ENCODE measurements around the gene FTO.
A peak's percentile ranks its signal among the peaks of the same experiment; 100 is the strongest.

Gene FTO

DNA sequence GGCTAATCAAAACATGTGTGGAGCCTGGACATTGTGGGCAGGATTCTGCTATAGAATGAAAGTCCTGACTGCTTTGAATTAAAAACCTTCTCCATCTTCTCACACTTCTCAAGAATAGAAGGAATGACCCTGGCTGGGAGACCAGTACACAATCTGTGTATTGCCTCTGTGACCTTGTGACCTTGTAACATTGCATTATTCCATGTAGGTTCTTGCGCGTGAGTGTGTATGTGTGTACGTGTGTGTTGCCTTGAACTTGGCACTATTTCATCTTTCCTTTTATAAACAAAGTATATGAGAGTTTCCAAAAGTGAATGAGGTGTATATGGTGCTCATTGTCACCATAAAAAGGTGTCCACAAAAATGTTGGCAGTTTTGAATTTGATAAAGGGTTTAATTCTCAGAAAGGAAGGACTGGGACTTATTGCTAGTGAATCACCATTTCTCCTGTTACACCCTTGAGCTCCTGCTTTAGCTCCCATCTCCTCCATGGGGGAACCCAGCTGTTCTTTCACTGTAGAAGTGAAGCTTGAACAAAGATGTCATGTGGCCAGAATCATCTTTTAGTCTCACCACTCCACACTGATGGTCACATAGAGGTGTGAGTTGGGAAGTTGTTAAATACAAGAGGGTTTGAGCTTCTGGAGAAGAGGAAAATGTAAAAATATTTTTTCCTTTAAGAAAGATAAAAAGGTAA, 244.9 kb downstream of the FTO start:
- TF ChIP-seq GATA2 (IDR thresholded peaks at IDR 0.05; ENCODE audit: low read depth, low read length) (no peak), GATA3 (IDR thresholded peaks at IDR 0.05; ENCODE audit: low read depth, low read length) (no peak)

- TF ChIP-seq GATA3 (IDR thresholded peaks at IDR 0.05; ENCODE audit: low read depth, low read length) (no peak), GATA2 (IDR thresholded peaks at IDR 0.05; ENCODE audit: low read depth, low read length) (no peak)
These were observed 245.9 kb downstream of the FTO start for GRCh38 chr16:53949715-53950410.

GRCh38 chr16:53950677-53951076, 246.7 kb downstream of the FTO start:
- TF ChIP-seq GATA2 (IDR thresholded peaks at IDR 0.05; ENCODE audit: low read depth, low read length) = no peak
- TF ChIP-seq GATA3 (IDR thresholded peaks at IDR 0.05; ENCODE audit: low read depth, low read length) = no peak

DNA sequence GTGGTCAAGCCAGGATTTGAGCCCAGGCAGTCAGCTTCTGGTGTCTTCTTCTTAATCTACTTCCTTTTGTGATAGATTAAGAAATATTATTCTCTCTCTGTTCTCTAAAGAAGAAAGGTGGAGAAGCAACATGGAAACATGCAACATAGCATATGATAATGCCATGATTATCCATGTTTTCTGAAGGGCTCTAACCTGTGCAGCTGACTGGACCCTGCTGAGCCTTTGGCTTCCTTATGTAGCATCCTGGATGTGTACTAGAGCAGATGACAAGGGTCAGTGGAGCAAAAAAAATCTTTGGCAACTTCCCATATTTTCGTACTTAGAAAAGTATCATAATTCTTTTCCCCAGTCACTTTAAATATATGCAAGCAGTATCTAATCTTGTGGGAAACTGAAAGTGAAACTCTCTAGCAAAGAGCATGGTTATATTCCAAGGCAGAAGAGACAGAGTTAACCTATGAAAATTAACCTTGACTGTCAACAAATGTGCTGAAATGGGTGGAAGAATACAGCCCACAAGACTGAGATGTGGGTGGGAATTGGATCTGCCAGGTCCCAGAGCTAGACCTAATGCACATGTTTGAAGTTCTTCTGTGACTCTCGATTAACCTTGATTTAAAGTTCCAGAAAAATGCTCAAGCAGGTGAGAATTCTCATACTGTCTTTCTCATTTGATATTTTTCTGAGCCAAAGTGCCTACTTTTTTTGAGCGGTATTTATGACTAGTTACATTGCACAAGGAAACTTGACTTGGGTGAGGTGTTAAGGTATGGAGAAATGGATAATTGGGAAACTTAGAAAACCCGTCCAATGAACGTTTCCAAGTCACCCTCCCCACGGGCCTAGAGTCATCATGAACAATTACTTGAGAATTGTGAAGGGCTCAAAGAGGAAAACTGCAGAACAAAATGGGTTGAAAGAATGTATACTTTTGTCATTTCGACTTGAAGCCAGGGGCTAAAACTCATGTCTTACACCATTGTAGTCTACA, 248.6 kb downstream of the FTO start:
- no peak for TF ChIP-seq GATA2 (IDR thresholded peaks at IDR 0.05; ENCODE audit: low read depth, low read length)
- TF ChIP-seq GATA3 (IDR thresholded peaks at IDR 0.05; ENCODE audit: low read depth, low read length) = no peak

- TF ChIP-seq GATA3 (IDR thresholded peaks at IDR 0.05; ENCODE audit: low read depth, low read length) (no peak), GATA2 (IDR thresholded peaks at IDR 0.05; ENCODE audit: low read depth, low read length) (no peak)
These were observed 249.4 kb downstream of the FTO start for GRCh38 chr16:53953336-53953735.

DNA sequence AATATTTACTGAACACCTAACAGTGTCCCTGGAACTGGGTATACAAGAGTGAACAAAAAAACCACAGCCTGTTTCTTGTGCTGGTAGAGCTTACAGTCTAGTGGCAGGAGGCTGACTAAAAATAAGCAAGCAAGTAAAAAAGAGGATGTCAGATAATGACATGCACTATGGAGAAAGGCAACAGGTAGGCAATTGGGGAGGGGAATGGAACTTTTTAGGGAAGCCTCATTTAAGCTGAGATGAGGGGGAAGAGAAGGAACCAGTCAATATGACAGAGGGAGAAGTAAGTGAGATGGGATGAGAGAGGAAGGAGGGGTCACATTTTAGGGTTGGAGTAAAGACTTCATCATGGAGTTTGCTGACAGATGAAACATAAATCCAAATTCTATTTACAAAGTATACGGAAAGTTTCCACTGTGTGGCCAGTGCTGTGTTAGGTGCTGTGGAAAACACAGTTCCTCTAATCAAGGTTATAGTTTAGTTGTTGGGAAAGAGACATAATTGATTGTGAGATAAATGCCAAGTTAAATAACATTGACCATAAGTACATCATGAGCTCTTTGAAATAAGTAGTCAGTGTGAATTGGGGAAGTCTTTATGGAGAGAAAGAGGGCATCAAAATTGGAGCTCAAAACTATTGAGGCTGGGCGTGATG, 251.4 kb downstream of the FTO start:
- TF ChIP-seq GATA2 (IDR thresholded peaks at IDR 0.05; ENCODE audit: low read depth, low read length) (no peak), GATA3 (IDR thresholded peaks at IDR 0.05; ENCODE audit: low read depth, low read length) (no peak)

DNA sequence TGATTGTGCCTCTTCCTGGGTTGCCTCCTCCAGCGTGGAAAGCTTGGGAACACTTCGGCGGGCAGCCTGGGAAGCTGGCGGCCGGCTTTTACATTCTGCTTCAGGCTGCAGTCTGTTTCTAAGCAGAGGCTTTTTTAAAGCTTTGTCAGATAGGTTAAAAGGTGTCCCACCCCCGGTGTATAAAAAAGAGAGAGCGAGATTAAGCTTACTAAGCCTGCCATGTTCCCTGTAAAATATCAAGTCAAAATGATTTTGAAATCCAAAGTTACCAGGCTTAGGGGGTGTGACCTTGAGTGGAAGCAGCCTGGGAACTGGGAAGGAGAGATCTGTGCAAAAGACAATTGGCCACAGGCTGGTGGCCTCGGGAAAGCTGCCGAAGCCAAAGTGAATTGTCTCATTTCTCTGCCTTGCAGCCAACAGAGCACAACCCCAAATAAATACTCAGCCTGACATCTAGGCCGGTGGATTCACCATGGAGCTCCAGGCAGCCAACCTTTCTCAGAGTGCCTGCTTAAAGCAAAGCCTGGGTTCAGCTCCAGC, 254.5 kb downstream of the FTO start:
- TF ChIP-seq GATA2 (IDR thresholded peaks at IDR 0.05; ENCODE audit: low read depth, low read length) = no peak
- no peak for TF ChIP-seq GATA3 (IDR thresholded peaks at IDR 0.05; ENCODE audit: low read depth, low read length)

DNA sequence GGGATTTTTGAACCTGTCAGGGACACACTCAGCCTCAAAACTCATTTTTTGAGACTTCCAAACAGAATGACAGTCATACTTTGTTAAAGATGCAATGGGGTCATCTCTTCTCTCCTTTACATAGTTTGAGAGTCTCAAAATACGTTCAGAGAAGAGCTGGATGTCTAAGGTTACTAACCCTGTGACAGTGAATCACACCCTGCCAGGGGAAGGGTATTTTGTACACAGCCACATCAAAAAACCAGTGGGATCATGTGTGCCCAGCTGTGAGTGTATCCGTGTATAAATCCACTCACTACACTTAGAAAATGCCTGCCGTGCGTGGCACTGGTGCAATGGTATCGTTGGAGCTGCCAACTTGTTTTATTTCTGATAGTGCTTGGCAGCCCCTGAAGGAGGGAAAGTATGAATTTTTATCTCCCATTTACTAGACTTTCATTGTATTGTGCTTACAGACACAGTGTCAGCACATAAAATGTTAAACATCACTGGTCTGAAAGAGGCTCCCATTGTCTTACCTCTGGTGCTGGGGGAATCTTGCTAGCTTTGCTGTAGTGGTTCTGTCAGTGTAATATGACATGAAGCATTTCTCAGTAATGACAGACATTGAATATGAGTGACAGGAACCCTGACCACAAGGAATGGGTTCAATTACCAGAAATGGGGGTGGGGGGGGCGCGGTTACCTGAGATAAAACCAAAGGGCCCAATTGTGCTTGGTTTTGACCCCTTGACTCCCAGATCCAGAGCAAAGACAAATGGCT, 256.3 kb downstream of the FTO start:
- TF ChIP-seq GATA3 (IDR thresholded peaks at IDR 0.05; ENCODE audit: low read depth, low read length) (no peak), GATA2 (IDR thresholded peaks at IDR 0.05; ENCODE audit: low read depth, low read length) (no peak)

DNA sequence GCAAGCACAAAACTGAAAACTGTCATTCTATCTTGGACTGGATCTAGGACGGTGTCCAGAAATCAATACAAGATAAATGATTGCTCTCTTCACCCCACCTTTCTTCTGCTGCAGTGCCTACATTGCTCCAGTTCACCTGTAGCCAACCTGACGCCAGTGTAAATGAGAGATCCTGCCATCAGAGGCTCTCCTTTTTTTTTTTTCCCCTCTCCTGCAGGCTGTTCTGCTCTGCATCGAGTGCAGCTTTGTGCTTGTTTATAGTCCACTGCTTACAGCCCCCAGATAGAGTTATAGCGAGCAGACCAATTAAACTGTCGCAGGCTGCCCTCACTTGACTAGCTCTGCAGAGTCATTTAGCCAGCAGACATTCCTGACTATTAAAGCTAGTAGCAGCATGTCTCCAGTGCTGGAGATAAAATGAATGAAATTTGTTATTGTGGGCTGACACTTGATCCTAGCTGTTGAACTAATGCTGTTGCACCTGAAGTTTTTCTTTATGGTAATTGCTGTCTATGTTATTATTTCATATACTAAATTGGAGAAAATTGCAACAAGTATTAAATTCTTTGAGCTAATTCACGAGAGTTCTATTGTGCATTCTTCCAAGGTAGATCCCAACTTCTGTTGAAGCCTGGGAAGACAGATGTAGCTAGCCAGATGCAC, 257.1 kb downstream of the FTO start:
- TF ChIP-seq GATA3 (IDR thresholded peaks at IDR 0.05; ENCODE audit: low read depth, low read length) (no peak), GATA2 (IDR thresholded peaks at IDR 0.05; ENCODE audit: low read depth, low read length) (peak; percentile 85)

DNA sequence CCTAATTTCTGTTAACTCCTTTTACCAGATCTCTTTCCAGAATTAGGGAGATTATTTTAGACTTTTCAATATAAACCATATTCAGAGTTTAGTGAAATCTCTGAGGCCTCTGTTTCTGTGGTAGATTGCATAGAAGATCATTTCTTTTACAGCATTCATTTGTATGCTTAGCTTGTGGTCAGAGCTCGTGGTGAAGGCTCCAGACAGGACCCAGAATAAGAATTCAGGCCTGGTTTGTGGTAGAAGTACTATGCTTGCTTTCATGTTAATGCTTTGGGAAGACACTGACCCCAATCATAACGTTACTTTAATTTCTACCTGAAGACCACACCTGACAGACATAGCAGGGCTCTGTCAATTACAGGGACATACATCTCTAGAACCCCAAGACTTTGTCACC, 258.1 kb downstream of the FTO start:
- TF ChIP-seq GATA3 (IDR thresholded peaks at IDR 0.05; ENCODE audit: low read depth, low read length) (no peak), GATA2 (IDR thresholded peaks at IDR 0.05; ENCODE audit: low read depth, low read length) (no peak)

DNA sequence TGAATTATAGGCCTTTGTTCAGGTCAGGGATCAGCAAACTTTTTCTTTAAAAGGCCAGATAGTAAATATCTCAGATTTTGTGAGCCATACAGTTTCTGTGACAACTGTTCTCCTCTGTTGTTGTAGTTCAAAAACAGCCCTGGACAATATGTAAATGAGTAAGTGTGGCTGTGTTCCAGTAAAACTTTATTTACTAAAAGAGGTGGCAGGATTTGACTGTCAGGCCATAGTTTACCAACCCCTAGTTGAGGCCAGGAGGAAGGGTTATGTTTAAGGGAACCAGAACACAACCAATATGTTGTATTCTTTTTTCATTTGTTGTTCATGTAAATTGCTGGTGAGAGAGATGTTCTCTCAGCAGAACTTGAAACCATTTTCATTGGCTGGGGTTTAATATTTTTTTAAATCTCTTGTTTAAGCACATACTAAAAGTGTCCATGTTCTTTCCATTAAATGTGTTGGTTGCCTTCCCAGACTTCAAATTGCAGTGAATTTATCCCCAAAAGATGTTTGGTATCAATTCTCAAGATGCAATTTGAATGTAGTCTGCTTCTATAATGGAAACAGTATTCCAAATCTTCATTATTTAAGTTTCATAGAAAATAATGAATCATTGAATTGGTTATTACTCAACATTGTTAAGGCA, 260.3 kb downstream of the FTO start:
- TF ChIP-seq GATA2 (IDR thresholded peaks at IDR 0.05; ENCODE audit: low read depth, low read length) (no peak), GATA3 (IDR thresholded peaks at IDR 0.05; ENCODE audit: low read depth, low read length) (no peak)
